Right renal pelvis (tissue), 4 donors: ENCODE results near the gene RHOV. TPM values are rescaled to one million over a fixed set of nuclear protein-coding genes. Genes with fewer than 3 reads are reported as not detected.

Experiments
- DNase-seq, 4 donors: peaks; one replicate each; pipeline ENCODE4 v3.0.0-alpha.2; 2013; ENCODE audit warnings: low read depth in 4 of 4, low spot score in 3 of 4, missing footprints in 1 of 4
- polyA plus RNA-seq, 4 donors: library from polyadenylated mRNA; unstranded; fragments of 120-200 nt; gene quantifications; one replicate each; pipeline ENCODE4 v1.2.1, GENCODE V29; 2013; ENCODE audit not compliant: insufficient read length in 4 of 4

The RHOV gene
- polyA plus RNA-seq: 1 to 10 TPM; 1.8 to 2.6 (median 2.1) TPM

DNA sequence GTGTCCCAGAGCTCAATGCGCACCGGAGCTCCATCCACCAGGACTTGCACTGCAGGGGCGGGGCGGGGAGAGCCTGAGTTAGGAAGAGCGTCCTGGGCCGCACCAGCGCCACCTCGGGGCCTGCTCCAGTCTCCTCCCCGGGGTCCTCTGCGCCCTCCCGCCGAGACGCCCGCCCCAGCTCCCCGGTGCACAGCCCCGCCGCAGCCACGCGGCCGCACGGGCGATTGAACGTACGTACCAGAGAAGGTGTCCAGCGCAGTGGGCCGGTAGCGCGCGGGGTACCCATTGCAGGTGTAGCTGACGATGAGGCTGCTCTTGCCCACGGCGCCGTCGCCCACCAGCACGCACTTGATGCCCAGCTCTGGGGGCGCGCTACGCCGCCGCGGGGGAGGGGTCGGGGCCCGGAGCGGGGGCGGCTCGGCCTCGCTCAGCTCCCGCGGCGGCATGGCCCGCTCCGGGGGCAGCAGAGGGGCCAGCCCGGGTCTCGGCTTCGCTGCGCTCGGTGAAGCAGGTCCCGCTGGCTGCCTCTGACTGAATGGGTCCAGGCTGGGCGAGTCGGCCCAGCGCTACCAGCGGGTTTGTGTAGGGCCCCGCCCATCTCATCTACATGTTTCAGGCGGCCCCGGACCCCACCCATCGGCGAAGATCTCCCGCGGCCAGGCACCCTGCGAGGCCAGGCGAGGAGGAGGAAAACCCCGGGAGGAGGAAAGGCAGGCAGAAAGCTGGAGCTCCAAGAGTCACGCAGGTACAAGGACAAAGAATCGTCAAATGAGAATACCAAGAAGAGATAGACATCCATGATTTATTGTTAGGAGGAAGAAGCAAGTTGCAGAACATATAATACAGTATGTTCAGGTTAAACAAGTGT is at the start of gene RHOV:
RHOV (minus strand) TSS at position 541 of the 868 bp plus-strand sequence; CDS start at position 446, 95 bp downstream.
- peak in 1 of 4 donors; percentile 44 for DNase-seq

- no peak for DNase-seq
These were observed 49.5 kb upstream of the RHOV start for GRCh38 chr15:40923551-40923950.

DNA sequence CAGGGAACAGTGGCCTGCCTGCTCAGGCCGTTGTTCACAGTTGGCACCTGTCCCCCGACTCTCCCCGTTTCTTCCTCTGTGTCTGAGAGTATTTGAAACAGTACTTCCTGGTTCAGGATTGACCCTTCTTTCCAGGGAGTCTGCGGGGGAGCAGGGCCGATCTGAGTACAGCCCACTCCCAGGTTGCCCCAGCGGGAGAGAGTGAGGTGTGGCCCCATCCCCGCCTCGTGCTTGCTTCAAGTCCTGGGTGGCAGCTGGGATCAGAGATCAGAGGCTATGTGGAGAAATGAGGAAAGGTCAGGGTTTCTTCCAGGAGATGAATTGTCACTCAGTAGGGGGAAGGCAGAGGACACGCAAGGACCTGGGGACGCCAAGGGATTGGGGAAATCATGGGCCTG is 48.6 kb upstream of the RHOV start:
- DNase-seq: no peak

- no peak for DNase-seq
These were observed 48.0 kb upstream of the RHOV start for GRCh38 chr15:40921949-40922607.

GRCh38 chr15:40918799-40919392 is 44.9 kb upstream of the RHOV start:
- DNase-seq: no peak

DNA sequence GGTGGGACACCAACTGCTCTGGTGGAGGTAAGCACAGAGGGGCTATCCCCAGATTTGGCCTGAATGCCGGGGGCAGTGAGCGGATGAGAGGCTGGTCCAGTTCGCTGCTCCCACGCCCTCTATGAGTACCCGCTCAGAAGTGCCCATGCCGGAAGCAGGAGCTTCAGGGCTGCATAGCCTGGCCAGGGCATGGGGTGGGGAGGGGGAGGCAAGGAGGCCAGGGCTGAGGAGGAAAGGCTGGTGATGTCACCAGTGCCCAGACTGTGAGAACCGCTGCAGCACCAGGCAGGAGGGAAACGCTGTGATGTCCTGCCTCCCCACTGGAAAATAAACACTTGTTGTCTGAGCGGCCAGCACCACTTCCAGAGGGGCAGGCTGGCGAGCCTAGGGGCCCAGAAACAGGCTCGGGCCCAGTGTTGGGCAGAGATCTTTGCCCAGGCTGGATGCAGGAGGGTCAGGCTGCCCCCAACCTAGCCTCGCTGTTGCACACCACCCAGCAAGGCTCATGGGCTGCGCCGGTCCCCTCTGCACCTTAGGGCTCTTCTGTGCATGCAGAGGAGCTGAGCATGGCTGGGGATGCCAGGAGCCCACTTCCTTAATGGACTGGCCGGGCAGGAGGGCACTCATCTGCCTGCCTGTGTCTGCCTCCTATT is 44.2 kb upstream of the RHOV start:
- no peak for DNase-seq

- DNase-seq: no peak
These were observed 43.6 kb upstream of the RHOV start for GRCh38 chr15:40917585-40917984.

DNA sequence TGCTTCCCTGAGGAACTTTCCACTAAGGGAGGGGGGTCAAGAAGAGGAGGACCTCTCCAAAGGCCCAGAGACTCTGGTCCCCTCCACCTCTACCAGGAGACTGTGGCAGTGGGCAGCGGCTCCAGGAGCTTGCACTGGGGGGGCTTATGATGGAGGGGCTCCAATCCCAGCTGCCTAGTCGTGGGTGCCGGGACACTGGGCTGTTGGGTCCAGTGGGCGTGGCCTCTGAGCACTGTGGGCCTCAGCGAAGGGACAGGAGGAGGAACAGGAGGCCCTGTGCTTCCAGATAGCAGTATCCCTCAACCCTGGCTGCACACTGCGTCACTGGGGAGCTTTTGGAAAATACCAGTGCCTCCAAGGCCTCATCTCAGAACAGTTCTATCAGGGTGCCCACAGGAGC is 41.6 kb upstream of the RHOV start:
- DNase-seq: no peak

- DNase-seq: no peak
These were observed 41.2 kb upstream of the RHOV start for GRCh38 chr15:40915116-40915661.

GRCh38 chr15:40914486-40914885 is 40.5 kb upstream of the RHOV start:
- DNase-seq: no peak

- DNase-seq: no peak
These were observed 40.0 kb upstream of the RHOV start for GRCh38 chr15:40914013-40914412.

DNA sequence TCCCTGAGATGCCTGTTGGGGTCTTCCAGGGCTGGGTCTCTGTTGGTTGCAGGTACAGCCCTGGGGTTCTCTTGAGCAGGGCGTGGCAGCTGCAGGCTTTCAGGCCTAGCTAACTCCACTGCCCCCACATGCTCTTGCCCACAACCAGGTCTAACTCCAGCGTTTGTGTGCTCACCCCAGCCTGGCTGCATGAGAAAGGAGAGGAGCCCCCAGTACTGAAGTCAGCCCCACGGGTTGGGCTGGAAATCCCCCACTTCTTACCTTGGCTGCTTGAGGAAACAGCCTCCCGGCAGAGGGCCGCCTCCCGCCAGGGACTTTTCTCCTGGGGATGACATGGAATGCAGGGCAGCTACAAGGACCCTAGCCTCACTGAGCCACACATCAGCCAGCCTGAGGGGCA is 38.4 kb upstream of the RHOV start:
- no peak for DNase-seq

GRCh38 chr15:40911693-40912092 is 37.7 kb upstream of the RHOV start:
- no peak for DNase-seq

DNA sequence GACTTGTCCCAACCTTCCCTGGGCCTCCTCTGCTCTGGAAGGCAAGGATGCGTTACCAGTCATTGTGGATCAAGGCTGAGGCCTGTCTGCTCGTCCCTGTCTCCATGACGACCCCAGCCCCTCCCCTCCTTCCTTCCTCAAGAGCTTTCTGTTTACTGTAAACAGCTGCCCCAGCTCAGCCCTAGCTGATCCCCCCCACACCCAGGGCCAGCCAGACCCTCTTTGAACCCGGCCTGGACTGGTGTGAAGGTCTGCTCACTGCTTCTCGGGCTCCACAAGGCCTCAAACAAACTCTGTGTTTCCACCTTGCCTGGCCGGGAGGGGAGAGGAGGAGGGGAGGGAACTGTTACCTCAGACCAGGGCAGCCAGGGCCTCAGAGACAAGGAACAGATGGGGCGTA is 37.1 kb upstream of the RHOV start:
- no peak for DNase-seq

- no peak for DNase-seq
These were observed 35.9 kb upstream of the RHOV start for GRCh38 chr15:40909662-40910630.

GRCh38 chr15:40908095-40908494 is 34.1 kb upstream of the RHOV start:
- no peak for DNase-seq

- no peak for DNase-seq
These were observed 33.2 kb upstream of the RHOV start for GRCh38 chr15:40906991-40907802.

DNA sequence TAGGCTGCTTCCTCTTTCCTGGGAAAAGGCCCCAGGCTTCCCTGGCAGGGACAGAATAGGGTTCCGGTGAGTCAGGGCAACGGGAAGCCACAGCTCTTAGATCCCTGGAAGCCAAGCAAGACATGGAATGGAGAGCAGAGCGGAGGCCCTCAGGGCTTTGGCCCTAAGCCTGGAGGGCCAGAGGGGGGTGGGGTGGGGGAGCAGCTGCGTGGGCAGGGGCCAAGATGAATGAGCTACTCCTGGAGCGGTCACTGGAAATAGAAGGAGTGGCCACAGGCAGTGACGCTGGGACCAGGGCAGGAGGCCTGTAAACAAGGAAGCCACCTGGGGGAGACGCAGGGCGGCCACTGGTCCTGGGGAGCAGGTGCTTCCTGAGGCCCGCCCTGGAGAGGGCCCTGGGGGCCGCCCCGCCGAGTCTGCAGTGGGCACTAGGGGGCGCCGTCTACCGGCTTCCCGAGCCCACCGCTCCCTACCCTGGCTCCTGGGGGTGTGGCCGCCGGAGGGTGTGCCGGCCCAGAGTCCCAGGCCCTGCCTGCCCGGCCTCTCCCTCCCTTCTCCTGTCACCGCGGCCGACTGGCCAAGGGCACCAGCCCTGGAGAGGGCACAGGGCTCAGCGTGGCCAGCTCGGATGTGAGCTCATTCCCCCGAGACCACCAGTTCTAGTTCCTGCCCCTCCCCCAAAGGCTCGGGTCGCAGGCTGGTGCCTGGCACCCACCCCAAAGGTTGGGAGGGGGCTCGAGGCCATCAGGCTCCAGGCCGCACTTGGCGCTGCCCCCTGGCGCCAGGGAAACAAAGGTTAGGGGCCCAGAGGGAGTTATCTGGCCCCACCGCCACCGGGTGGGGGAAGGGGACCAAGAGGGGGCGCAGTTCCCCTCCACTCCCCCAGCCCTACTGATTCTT is 32.3 kb upstream of the RHOV start:
- no peak for DNase-seq
